HCT116 (cell line): Measurements from ENCODE around the gene TRPM5. TPM values are rescaled to one million over a fixed set of nuclear protein-coding genes. Genes with fewer than 3 reads are reported as not detected.

ENCODE experiments used
- ATAC-seq: fragments of 200-7000 bp; cut with Tn5 transposase; 2 replicates; pipeline ENCODE4 v1.9.1; 2020; ENCODE audit warnings: mild to moderate bottlenecking, moderate library complexity
- BruUV-seq: library from RNA; stranded (reverse); fragments of 400-500 nt; replicated peaks from 2 replicates; lab custom pipeline; 2021; lab: Mats Ljungman, UMichigan
- CTCF ChIA-PET: fragments of 300-600 bp; sonication (Branson Sonifier 250); formaldehyde crosslinking; loops from one replicate; lab custom pipeline; 2021; ENCODE audit warnings: antibody characterized with exemption; lab: Charles Lee
- POLR2A ChIA-PET: fragments of 300-600, 350-600 bp; sonication (Branson Sonifier 250); formaldehyde crosslinking; loops from one replicate; lab custom pipeline; 2021; ENCODE audit warnings: antibody characterized with exemption; lab: Charles Lee
- RAD21 ChIA-PET, 2 experiments: fragments of 300-600 bp; sonication (Branson Sonifier 250); formaldehyde crosslinking; loops; one replicate each; lab custom pipeline; 2023; ENCODE audit warnings: low total read pairs in 2 of 2; ENCODE audit not compliant: uncharacterized antibody in 2 of 2, unreplicated experiment in 2 of 2, low non-redundant PET in 1 of 2; lab: Charles Lee
- DNase-seq: peaks from one replicate; pipeline ENCODE4 v3.0.0-alpha.2; 2010; ENCODE audit warnings: low read depth, low spot score
- H2AFZ ChIP-seq: fragments of 200-600 bp; shearing (Covaris generic), sonication (generic); 2 replicates; pipeline ENCODE4 v1.6.1; 2017; ENCODE audit warnings: low read depth, mixed run types, mixed read lengths, antibody characterized with exemption, low read length; ENCODE audit not compliant: poor library complexity, severe bottlenecking
- H3K27ac ChIP-seq: 2 replicates; pipeline ENCODE4 v1.5.1; 2012; ENCODE audit warnings: low read depth, low read length
- H3K27me3 ChIP-seq: fragments of 200-600 bp; sonication (generic); 2 replicates; pipeline ENCODE4 v1.6.1; 2016; ENCODE audit warnings: mixed run types, low read length, mixed read lengths; ENCODE audit not compliant: insufficient read depth
- H3K36me3 ChIP-seq, 2 experiments: fragments of 200-500 bp in 1 of 2; fragments of 200-600 bp in 1 of 2; sonication (Bioruptor generic) in 1 of 2; sonication (generic) in 1 of 2; 2 replicates each; pipeline versions ENCODE4 v1.5.1 to v1.6.1; 2014 to 2016; ENCODE audit warnings: low read length in 2 of 2, inconsistent platforms in 1 of 2, mixed read lengths in 1 of 2, mixed run types in 1 of 2; ENCODE audit not compliant: insufficient read depth in 2 of 2, control insufficient read depth in 1 of 2
- H3K4me1 ChIP-seq, 2 experiments: fragments of 200-600 bp in 1 of 2; sonication (generic) in 1 of 2; 2 replicates each; pipeline versions ENCODE4 v1.5.1 to v1.6.1; 2012 to 2017; ENCODE audit warnings: low read length in 2 of 2, inconsistent platforms in 1 of 2, mild to moderate bottlenecking in 1 of 2, mixed read lengths in 1 of 2, mixed run types in 1 of 2, moderate library complexity in 1 of 2; ENCODE audit not compliant: insufficient read depth in 2 of 2, control insufficient read depth in 1 of 2
- H3K4me2 ChIP-seq: fragments of 200-600 bp; sonication (generic); 2 replicates; pipeline ENCODE4 v1.6.1; 2017; ENCODE audit warnings: mixed run types, low read length, mixed read lengths
- H3K4me3 ChIP-seq, 2 experiments: fragments of 200-600 bp in 1 of 2; sonication (generic) in 1 of 2; replicated peaks in 1 of 2; 2 replicates each; pipeline ENCODE4 v1.5.1; 2011 to 2016; ENCODE audit warnings: low read length in 2 of 2, control low read depth in 1 of 2, low read depth in 1 of 2, mild to moderate bottlenecking in 1 of 2, mixed read lengths in 1 of 2, mixed run types in 1 of 2
- H3K79me2 ChIP-seq: fragments of 200-600 bp; sonication (generic); 2 replicates; pipeline ENCODE4 v1.6.1; 2017; ENCODE audit warnings: mild to moderate bottlenecking, mixed run types, low read length, moderate library complexity, mixed read lengths; ENCODE audit not compliant: insufficient read depth
- H3K9ac ChIP-seq: fragments of 200-600 bp; sonication (generic); 2 replicates; pipeline ENCODE4 v1.6.1; 2016; ENCODE audit warnings: low read length, mixed read lengths
- H3K9me2 ChIP-seq: fragments of 200-600 bp; sonication (generic), shearing (Covaris generic); 2 replicates; pipeline ENCODE4 v1.6.1; 2017; ENCODE audit warnings: mixed run types, mild to moderate bottlenecking, moderate library complexity; ENCODE audit not compliant: insufficient read depth
- H3K9me3 ChIP-seq, 2 experiments: fragments of 200-500 bp in 1 of 2; fragments of 200-600 bp in 1 of 2; sonication (Bioruptor generic) in 1 of 2; sonication (generic) in 1 of 2; 2 replicates each; pipeline ENCODE4 v1.6.1; 2014 to 2017; ENCODE audit warnings: low read length in 2 of 2, mixed read lengths in 2 of 2, inconsistent platforms in 1 of 2, low read depth in 1 of 2, mild to moderate bottlenecking in 1 of 2, mixed run types in 1 of 2, moderate library complexity in 1 of 2; ENCODE audit not compliant: control insufficient read depth in 1 of 2, insufficient read depth in 1 of 2
- H4K20me1 ChIP-seq: fragments of 200-600 bp; sonication (generic), shearing (Covaris generic); 2 replicates; pipeline ENCODE4 v1.6.1; 2017; ENCODE audit warnings: mixed run types, mild to moderate bottlenecking, moderate library complexity; ENCODE audit not compliant: insufficient read depth
- ATF3 ChIP-seq: IDR thresholded peaks from 2 replicates; pipeline ENCODE4 v1.6.1; 2012
- CBX3 ChIP-seq: IDR thresholded peaks from 2 replicates; pipeline ENCODE4 v1.6.1; 2012; ENCODE audit warnings: low read depth
- CEBPB ChIP-seq: IDR thresholded peaks from 2 replicates; pipeline ENCODE4 v1.6.1; 2012; ENCODE audit warnings: low read depth
- CTCF ChIP-seq, 3 experiments: fragments of 200-600 bp in 1 of 3; sonication (generic) in 1 of 3; IDR thresholded peaks in 2 of 3; conservative IDR thresholded peaks in 1 of 3; 2 replicates each; pipeline ENCODE4 v1.5.1; 2012 to 2017; ENCODE audit warnings: low read depth in 2 of 3, low read length in 2 of 3, antibody characterized with exemption in 1 of 3, borderline replicate concordance in 1 of 3, control low read depth in 1 of 3, mild to moderate bottlenecking in 1 of 3, mixed read lengths in 1 of 3, mixed run types in 1 of 3, moderate library complexity in 1 of 3; ENCODE audit not compliant: insufficient read depth in 1 of 3
- EGR1 ChIP-seq: IDR thresholded peaks from 2 replicates; pipeline ENCODE4 v1.6.1; 2012; ENCODE audit warnings: low read depth
- ELF1 ChIP-seq: IDR thresholded peaks from 2 replicates; pipeline ENCODE4 v1.6.1; 2012; ENCODE audit warnings: low read depth, borderline replicate concordance
- EZH2 ChIP-seq: fragments of 200-600 bp; sonication (generic); IDR thresholded peaks from 2 replicates; pipeline ENCODE4 v1.6.1; 2017; ENCODE audit warnings: antibody characterized with exemption, mixed run types
- EZH2phosphoT487 ChIP-seq: fragments of 200-600 bp; IDR thresholded peaks from 2 replicates; pipeline ENCODE4 v1.6.1; 2018; ENCODE audit warnings: antibody characterized with exemption, borderline replicate concordance
- FOSL1 ChIP-seq: IDR thresholded peaks from 2 replicates; pipeline ENCODE4 v1.6.1; 2012; ENCODE audit warnings: low read depth
- JUND ChIP-seq: IDR thresholded peaks from 2 replicates; pipeline ENCODE4 v1.6.1; 2012
- MAX ChIP-seq: IDR thresholded peaks from 2 replicates; pipeline ENCODE4 v1.6.1; 2012
- POLR2A ChIP-seq: IDR thresholded peaks from 2 replicates; pipeline ENCODE4 v1.7.0; 2011; ENCODE audit warnings: borderline replicate concordance; ENCODE audit not compliant: insufficient read depth, insufficient read length; ENCODE audit errors: extremely low read depth
- RAD21 ChIP-seq: IDR thresholded peaks from 2 replicates; pipeline ENCODE4 v1.6.1; 2012; ENCODE audit warnings: low read depth, mild to moderate bottlenecking
- SIN3A ChIP-seq: IDR thresholded peaks from 2 replicates; pipeline ENCODE4 v1.6.1; 2012; ENCODE audit warnings: low read depth
- SP1 ChIP-seq: IDR thresholded peaks from 2 replicates; pipeline ENCODE4 v1.6.1; 2012; ENCODE audit warnings: low read depth
- SRF ChIP-seq: IDR thresholded peaks from 2 replicates; pipeline ENCODE4 v1.6.1; 2012; ENCODE audit warnings: low read depth
- TCF7L2 ChIP-seq: IDR thresholded peaks from 2 replicates; pipeline ENCODE4 v1.7.0; 2011; ENCODE audit warnings: borderline replicate concordance, inconsistent platforms; ENCODE audit not compliant: insufficient read depth, insufficient read length; ENCODE audit errors: extremely low read depth
- YY1 ChIP-seq: IDR thresholded peaks from 2 replicates; pipeline ENCODE4 v1.6.1; 2011; ENCODE audit warnings: low read length, low read depth, moderate library complexity, mild to moderate bottlenecking; ENCODE audit not compliant: insufficient replicate concordance; ENCODE audit errors: extremely low read depth
- ZBTB33 ChIP-seq: IDR thresholded peaks from 2 replicates; pipeline ENCODE4 v1.6.1; 2011; ENCODE audit warnings: mild to moderate bottlenecking, low read length, moderate library complexity; ENCODE audit not compliant: insufficient replicate concordance; ENCODE audit errors: extremely low read depth
- ZNF274 ChIP-seq: fragments of 200-500 bp; sonication (Bioruptor generic); IDR thresholded peaks from 2 replicates; pipeline ENCODE4 v1.6.1; 2014; ENCODE audit warnings: mild to moderate bottlenecking, low read depth, low read length, inconsistent platforms
- intact Hi-C: fragments of 100-400 bp; cut with micrococcal nuclease; formaldehyde crosslinking; loops from 2 replicates; pipeline ENCODE4 v1.10.0; 2022
- total RNA-seq: library from RNA; stranded (reverse); gene quantifications from one replicate; pipeline ENCODE4 v1.2.1, GENCODE V29; 2021; ENCODE audit not compliant: unreplicated experiment

The TRPM5 gene
- total RNA-seq, 1 experiment from 2014 or later = 0.07 TPM

GRCh38 chr11:2406451-2406850, 37.9 kb downstream of the TRPM5 start:
- no TSS peak for BruUV-seq

More at GRCh38 chr11:2406451-2406850, 37.9 kb downstream of the TRPM5 start:
- Histone ChIP-seq H3K36me3 (peaks cover 5 to 7% of the 10 kb centered on the region in 2 experiments; a peak in 3 of 4 replicates), H3K4me3 (no peak overlapping the region), H3K9me3 (no peaks in the 10 kb centered on the region), H3K9ac (no peak overlapping the region), H3K79me2 (peaks cover 11% of the 10 kb centered on the region), H3K9me2 (no peaks in the 10 kb centered on the region), H3K27ac (no peak overlapping the region; the same call in 1 of the 2 replicates), H3K4me2 (no peak overlapping the region), H2AFZ (no peak overlapping the region), H4K20me1 (no peaks in the 10 kb centered on the region), H3K4me1 (peaks cover 6 to 10% of the 10 kb centered on the region in 2 experiments), H3K27me3 (no peaks in the 10 kb centered on the region)
- no peak for DNase-seq
- intact Hi-C loops = no loop called here
- CTCF ChIA-PET = no interaction called here
- RAD21 ChIA-PET = no interaction called here
- no peak for ATAC-seq
- POLR2A ChIA-PET = no interaction called here
- no peak for TF ChIP-seq ZBTB33
- no peak for TF ChIP-seq SRF
- TF ChIP-seq SIN3A = no peak
- TF ChIP-seq EGR1 = no peak
- TF ChIP-seq YY1 = no peak
- no peak for TF ChIP-seq CTCF (IDR thresholded peaks at IDR 0.05 in 2 of 3, conservative IDR thresholded peaks at IDR 0.05 in 1 of 3; ENCODE audit: borderline replicate concordance in 1 of 3, insufficient read depth in 1 of 3, low read depth in 2 of 3, low read length in 2 of 3)
- no peak for TF ChIP-seq ELF1
- TF ChIP-seq POLR2A = no peak
- TF ChIP-seq RAD21 = no peak
- TF ChIP-seq FOSL1 = no peak
- TF ChIP-seq CBX3 = no peak
- no peak for TF ChIP-seq ZNF274
- no peak for TF ChIP-seq ATF3
- TF ChIP-seq MAX = no peak
- TF ChIP-seq EZH2 = no peak
- TF ChIP-seq EZH2phosphoT487 = no peak
- no peak for TF ChIP-seq SP1
- no peak for TF ChIP-seq TCF7L2
- TF ChIP-seq CEBPB = no peak
- TF ChIP-seq JUND = no peak
